Activated CD8-positive, alpha-beta T cell treated with anti-CD3 and anti-CD28 coated beads for 36 hours (primary cell): ENCODE data around the gene CREG2. TPM values are rescaled to one million over a fixed set of nuclear protein-coding genes. Genes with fewer than 3 reads are reported as not detected.
A peak's percentile ranks its signal among the peaks of the same experiment; 100 is the strongest.

Experiments used
- ATAC-seq: fragments of 200-7000 bp; cut with Tn5 transposase; one replicate; pipeline ENCODE4 v1.10.0; 2021; ENCODE audit warnings: mild to moderate bottlenecking, moderate library complexity
- CTCF ChIA-PET: fragments of 350-600 bp; sonication (Branson Sonifier 250); formaldehyde crosslinking; loops from one replicate; lab custom pipeline; 2021; ENCODE audit warnings: antibody characterized with exemption; lab: Charles Lee
- POLR2A ChIA-PET: fragments of 350-600 bp; sonication (Branson Sonifier 250); formaldehyde crosslinking; loops from one replicate; lab custom pipeline; 2021; ENCODE audit warnings: antibody characterized with exemption; lab: Charles Lee
- DNase-seq: peaks from one replicate; pipeline ENCODE4 v3.0.0-alpha.2; 2020
- H3K27ac Mint-ChIP-seq: one replicate; pipeline ENCODE4 v1.8.0; 2021; ENCODE audit warnings: mild to moderate bottlenecking, mixed read lengths
- H3K27me3 Mint-ChIP-seq: one replicate; pipeline ENCODE4 v1.8.0; 2021; ENCODE audit warnings: mixed read lengths
- H3K36me3 Mint-ChIP-seq: one replicate; pipeline ENCODE4 v1.8.0; 2021; ENCODE audit warnings: low read depth, mixed read lengths
- H3K4me1 Mint-ChIP-seq: one replicate; pipeline ENCODE4 v1.8.0; 2021; ENCODE audit warnings: low read depth, mixed read lengths
- H3K4me3 Mint-ChIP-seq: one replicate; pipeline ENCODE4 v1.8.0; 2021; ENCODE audit warnings: mild to moderate bottlenecking, moderate library complexity, mixed read lengths
- H3K9me3 Mint-ChIP-seq: one replicate; pipeline ENCODE4 v1.8.0; 2021; ENCODE audit warnings: mixed read lengths
- intact Hi-C: fragments of 100-400 bp; cut with micrococcal nuclease; formaldehyde crosslinking; loops from one replicate; pipeline ENCODE4 v1.10.0; 2022
- total RNA-seq, 2 experiments: library from RNA; stranded (reverse); gene quantifications; one replicate each; pipeline ENCODE4 v1.2.3, GENCODE V29; 2021
- TF ChIP-seq, protein P1 (sequence below): fragments of 200-600 bp; IDR thresholded peaks from one replicate; pipeline ENCODE4 v1.8.0; 2022; ENCODE audit warnings: antibody characterized with exemption, mild to moderate bottlenecking

Gene CREG2
- total RNA-seq, 2 experiments from 2014 or later: not detected

- TF ChIP-seq, protein P1, sequence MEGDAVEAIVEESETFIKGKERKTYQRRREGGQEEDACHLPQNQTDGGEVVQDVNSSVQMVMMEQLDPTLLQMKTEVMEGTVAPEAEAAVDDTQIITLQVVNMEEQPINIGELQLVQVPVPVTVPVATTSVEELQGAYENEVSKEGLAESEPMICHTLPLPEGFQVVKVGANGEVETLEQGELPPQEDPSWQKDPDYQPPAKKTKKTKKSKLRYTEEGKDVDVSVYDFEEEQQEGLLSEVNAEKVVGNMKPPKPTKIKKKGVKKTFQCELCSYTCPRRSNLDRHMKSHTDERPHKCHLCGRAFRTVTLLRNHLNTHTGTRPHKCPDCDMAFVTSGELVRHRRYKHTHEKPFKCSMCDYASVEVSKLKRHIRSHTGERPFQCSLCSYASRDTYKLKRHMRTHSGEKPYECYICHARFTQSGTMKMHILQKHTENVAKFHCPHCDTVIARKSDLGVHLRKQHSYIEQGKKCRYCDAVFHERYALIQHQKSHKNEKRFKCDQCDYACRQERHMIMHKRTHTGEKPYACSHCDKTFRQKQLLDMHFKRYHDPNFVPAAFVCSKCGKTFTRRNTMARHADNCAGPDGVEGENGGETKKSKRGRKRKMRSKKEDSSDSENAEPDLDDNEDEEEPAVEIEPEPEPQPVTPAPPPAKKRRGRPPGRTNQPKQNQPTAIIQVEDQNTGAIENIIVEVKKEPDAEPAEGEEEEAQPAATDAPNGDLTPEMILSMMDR: no peak
- ChIA-PET CTCF (no interaction called here), POLR2A (interaction anchor here (0.6 kb wide), 1 partner anchor 1011 kb away, joined by 3 read pairs; no protein-coding TSS in a partner anchor)
- Mint-ChIP-seq H3K9me3 (no peaks in the 10 kb centered on the region), H3K4me3 (no peak overlapping the region), H3K36me3 (no peaks in the 10 kb centered on the region), H3K27me3 (no peaks in the 10 kb centered on the region), H3K27ac (no peak overlapping the region), H3K4me1 (no peaks in the 10 kb centered on the region)
- intact Hi-C loops: no loop called here
- DNase-seq: no peak
- ATAC-seq: no peak
Measured at GRCh38 chr2:101427240-101427639, 39.9 kb upstream of the CREG2 start.

DNA sequence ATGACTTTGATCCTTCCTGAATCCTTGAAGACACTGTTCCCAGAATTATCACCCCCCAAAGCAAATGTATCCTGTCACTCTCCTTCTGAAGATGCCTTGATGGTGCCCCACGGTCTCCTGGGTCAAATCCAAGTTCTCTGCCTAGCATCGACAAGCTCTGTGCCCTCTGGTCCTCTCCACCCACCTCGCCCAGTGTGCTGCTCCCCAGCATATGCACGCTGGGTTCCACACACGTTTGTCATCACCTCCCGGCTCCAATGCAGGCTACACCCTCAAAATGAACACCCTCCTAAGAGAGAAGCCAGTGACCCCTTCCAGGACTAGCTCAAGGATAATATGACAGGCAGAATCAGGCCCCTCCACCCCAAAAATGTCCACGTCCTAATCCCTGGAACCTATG, 39.5 kb upstream of the CREG2 start:
- no peaks in the 10 kb centered on the region for H3K9me3 Mint-ChIP-seq
- no peak overlapping the region for H3K4me3 Mint-ChIP-seq
- TF ChIP-seq, protein P1: no peak
- CTCF ChIA-PET: no interaction called here
- no peak overlapping the region for H3K27ac Mint-ChIP-seq
- H3K36me3 Mint-ChIP-seq: no peaks in the 10 kb centered on the region
- DNase-seq (no peak), ATAC-seq (no peak)
- no peaks in the 10 kb centered on the region for H3K27me3 Mint-ChIP-seq
- no peaks in the 10 kb centered on the region for H3K4me1 Mint-ChIP-seq
- intact Hi-C loops: no loop called here
- POLR2A ChIA-PET: interaction anchor here (0.6 kb wide), 1 partner anchor 1012 kb away, joined by 3 read pairs; no protein-coding TSS in a partner anchor

- Mint-ChIP-seq H3K9me3 (no peaks in the 10 kb centered on the region), H3K27me3 (no peaks in the 10 kb centered on the region), H3K36me3 (no peaks in the 10 kb centered on the region), H3K4me3 (no peak overlapping the region), H3K27ac (no peak overlapping the region), H3K4me1 (no peaks in the 10 kb centered on the region)
- CTCF ChIA-PET: interaction anchor here (1.6 to 6.4 kb wide), 4 partner anchors 9 to 412 kb away, joined by 5 to 94 read pairs (median 10); no protein-coding TSS in a partner anchor
- TF ChIP-seq, protein P1: no peak
- no peak for ATAC-seq
- intact Hi-C loops: no loop called here
- POLR2A ChIA-PET: no interaction called here
- DNase-seq: no peak
Measured at GRCh38 chr2:101420623-101421022, 33.3 kb upstream of the CREG2 start.

DNA sequence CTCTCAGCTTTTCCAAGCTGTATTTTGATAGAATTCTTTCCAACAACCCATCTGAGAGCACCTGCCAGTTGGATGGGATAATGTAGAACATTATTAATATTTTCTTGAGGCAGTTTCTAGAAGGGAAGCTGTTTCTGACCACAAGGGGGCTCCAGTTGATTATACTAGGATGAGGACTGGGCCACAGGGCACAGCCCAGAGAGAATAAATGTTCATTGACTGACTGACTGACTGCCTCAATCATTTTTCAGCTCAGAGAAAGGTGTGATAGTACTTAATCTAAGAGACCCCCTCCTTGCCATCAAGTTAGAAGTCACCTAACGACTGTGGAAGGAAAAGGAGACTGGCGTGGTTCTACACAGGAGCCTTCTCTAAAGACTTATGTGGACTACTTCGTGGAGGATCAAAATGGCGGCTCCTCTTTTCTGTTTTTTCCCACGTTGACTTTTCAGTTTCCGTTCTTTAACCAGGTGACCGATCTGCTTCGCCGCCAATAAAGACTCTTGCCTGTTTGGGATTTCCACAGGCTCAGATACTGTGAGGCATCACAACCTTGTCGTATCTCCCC, 31.9 kb upstream of the CREG2 start:
- Mint-ChIP-seq H3K27ac (no peak overlapping the region), H3K4me1 (no peaks in the 10 kb centered on the region), H3K4me3 (no peak overlapping the region), H3K27me3 (no peaks in the 10 kb centered on the region), H3K36me3 (no peaks in the 10 kb centered on the region), H3K9me3 (peaks cover 2% of the 10 kb centered on the region)
- intact Hi-C loops: loop anchor here (2.0 to 10.0 kb wide), 2 partner anchors 236 to 412 kb away; no protein-coding TSS in a partner anchor
- ATAC-seq (peak; percentile 82), DNase-seq (peak; percentile 79)
- TF ChIP-seq, protein P1: peak; percentile 69
- POLR2A ChIA-PET: no interaction called here
- CTCF ChIA-PET: interaction anchor here (0.6 to 6.4 kb wide), 50 partner anchors 9 to 821 kb away, joined by 3 to 94 read pairs (median 3); partner anchors contain the start of gene RFX8

DNA sequence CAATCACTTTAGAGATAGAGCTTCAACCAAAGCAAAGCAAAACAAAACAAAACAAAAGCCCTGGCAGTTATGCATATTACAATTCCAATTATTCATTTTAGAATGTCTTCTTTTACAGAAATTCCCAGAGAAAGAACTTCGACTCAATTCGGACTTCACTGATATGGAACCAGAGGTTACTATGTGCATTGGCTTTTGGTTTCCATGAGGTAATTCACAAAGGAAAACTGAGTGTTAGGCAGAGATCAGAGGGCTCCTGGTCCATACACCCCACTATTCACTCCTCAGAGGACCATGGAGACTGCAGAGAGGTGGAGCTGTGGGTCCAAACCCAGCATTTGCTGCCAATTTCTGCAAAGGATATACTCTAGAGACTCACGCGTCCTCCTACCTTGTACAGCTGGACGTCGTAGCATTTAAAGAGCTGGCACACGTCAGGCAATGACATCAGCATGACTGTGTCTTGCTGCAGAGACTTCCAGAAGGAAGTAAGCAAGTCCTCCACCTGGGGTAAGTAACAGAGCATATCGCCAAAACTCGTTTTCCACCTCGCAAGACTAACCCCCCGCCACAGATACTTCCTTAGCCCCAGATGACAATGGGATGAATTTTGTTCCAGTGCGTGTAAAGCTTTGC, 31.3 kb upstream of the CREG2 start:
- no peak for DNase-seq
- Mint-ChIP-seq H3K9me3 (peaks cover 2% of the 10 kb centered on the region), H3K36me3 (no peaks in the 10 kb centered on the region), H3K4me1 (no peaks in the 10 kb centered on the region), H3K27ac (no peak overlapping the region), H3K4me3 (no peak overlapping the region), H3K27me3 (no peaks in the 10 kb centered on the region)
- ChIA-PET CTCF (interaction anchor here (0.6 to 6.4 kb wide), 47 partner anchors 8 to 587 kb away, joined by 3 to 94 read pairs (median 4); partner anchors contain the start of gene RFX8), POLR2A (no interaction called here)
- ATAC-seq: no peak
- TF ChIP-seq, protein P1: no peak
- intact Hi-C loops: loop anchor here (2.0 to 10.0 kb wide), 2 partner anchors 236 to 412 kb away; no protein-coding TSS in a partner anchor
